Fibroblast of lung (primary cell): ENCODE results near the gene PRPF8. TPM values are rescaled to one million over a fixed set of nuclear protein-coding genes. Genes with fewer than 3 reads are reported as not detected.

Experiments used
- DNase-seq, 2 donors: peaks; one replicate each; pipeline versions ENCODE4 v3.0.0 to v3.0.0-alpha.2; 2010; ENCODE audit warnings: low read depth in 2 of 2
- H2AFZ ChIP-seq: 2 replicates; pipeline ENCODE4 v1.5.1; 2012; ENCODE audit warnings: low read length, control low read depth, inconsistent platforms
- H3K27ac ChIP-seq: 2 replicates; pipeline ENCODE4 v1.5.1; 2011; ENCODE audit warnings: low read length, control low read depth; ENCODE audit not compliant: insufficient read depth
- H3K27me3 ChIP-seq: 2 replicates; pipeline ENCODE4 v1.5.1; 2011; ENCODE audit warnings: mild to moderate bottlenecking, low read length; ENCODE audit not compliant: control insufficient read depth, insufficient read depth
- H3K36me3 ChIP-seq: 2 replicates; pipeline ENCODE4 v1.5.1; 2011; ENCODE audit warnings: low read length; ENCODE audit not compliant: control insufficient read depth, insufficient read depth
- H3K4me1 ChIP-seq: 2 replicates; pipeline ENCODE4 v1.5.1; 2011; ENCODE audit warnings: low read length; ENCODE audit not compliant: control insufficient read depth, insufficient read depth; ENCODE audit errors: extremely low read depth
- H3K4me2 ChIP-seq: 2 replicates; pipeline ENCODE4 v1.5.1; 2011; ENCODE audit warnings: low read length, control low read depth; ENCODE audit not compliant: insufficient read depth; ENCODE audit errors: extremely low read depth
- H3K4me3 ChIP-seq, 4 experiments: fragments of 200-600 bp in 1 of 4; sonication (generic) in 1 of 4; replicated peaks in 1 of 4; 2 replicates each; pipeline ENCODE4 v1.5.1; 2011 to 2016; ENCODE audit warnings: low read length in 4 of 4, low read depth in 3 of 4, mild to moderate bottlenecking in 3 of 4, control low read depth in 2 of 4, inconsistent platforms in 1 of 4, mixed read lengths in 1 of 4; ENCODE audit not compliant: insufficient read depth in 1 of 4; ENCODE audit errors: control extremely low read depth in 1 of 4
- H3K79me2 ChIP-seq: 2 replicates; pipeline ENCODE4 v1.5.1; 2012; ENCODE audit warnings: mild to moderate bottlenecking, low read length, inconsistent platforms; ENCODE audit not compliant: control insufficient read depth, insufficient read depth
- H3K9ac ChIP-seq: 2 replicates; pipeline ENCODE4 v1.5.1; 2011; ENCODE audit warnings: mild to moderate bottlenecking, low read length, control low read depth; ENCODE audit not compliant: insufficient read depth
- H3K9me3 ChIP-seq: 2 replicates; pipeline ENCODE4 v1.5.1; 2012; ENCODE audit warnings: low read depth, low read length; ENCODE audit not compliant: control insufficient read depth, insufficient read depth
- H4K20me1 ChIP-seq: 2 replicates; pipeline ENCODE4 v1.5.1; 2011; ENCODE audit warnings: low read length; ENCODE audit not compliant: control insufficient read depth, insufficient read depth; ENCODE audit errors: extremely low read depth
- CTCF ChIP-seq, 2 donors: IDR thresholded peaks in 1 of 2; conservative IDR thresholded peaks in 1 of 2; 1 replicate in 1 of 2; 2 replicates in 1 of 2; pipeline ENCODE4 v1.5.1; 2011 to 2012; ENCODE audit warnings: low read length in 2 of 2, control low read depth in 1 of 2, inconsistent platforms in 1 of 2, low read depth in 1 of 2, mild to moderate bottlenecking in 1 of 2
- EZH2 ChIP-seq: IDR thresholded peaks from 2 replicates; pipeline ENCODE4 v1.5.1; 2012; ENCODE audit warnings: low read length, control low read depth, mild to moderate bottlenecking; ENCODE audit errors: missing control alignments
- polyA plus RNA-seq, 2 donors: library from polyadenylated mRNA; depleted of rRNA in 1 of 2; stranded (reverse) in 1 of 2; unstranded in 1 of 2; fragments of >200 nt; gene quantifications; 2 replicates each; pipeline ENCODE4 v1.2.1, GENCODE V29; 2011 to 2012; ENCODE audit warnings: missing spikeins in 1 of 2
- total RNA-seq: library from RNA; depleted of rRNA; stranded (reverse); fragments of >200 nt; gene quantifications from 2 replicates; pipeline ENCODE4 v1.2.1, GENCODE V29; 2014

Gene PRPF8
- total and polyA plus RNA-seq, 2 donors (not counting 1 experiment from before 2014, with no cell fraction given): 88.9 to 122 TPM

- no peak for DNase-seq
- no peaks in the 10 kb centered on the region for H3K4me1 ChIP-seq
- H3K9ac ChIP-seq: no peak overlapping the region
- no peaks in the 10 kb centered on the region for H3K79me2 ChIP-seq
- no peak for TF ChIP-seq CTCF (conservative IDR thresholded peaks at IDR 0.05 in 1 of 2, IDR thresholded peaks at IDR 0.05 in 1 of 2; ENCODE audit: low read depth in 1 of 2, low read length in 2 of 2)
- H3K27ac ChIP-seq: no peak overlapping the region
- H3K36me3 ChIP-seq: no peaks in the 10 kb centered on the region
- no peaks in the 10 kb centered on the region for H3K27me3 ChIP-seq
- H3K4me2 ChIP-seq: no peak overlapping the region
- H4K20me1 ChIP-seq: no peaks in the 10 kb centered on the region
- H3K9me3 ChIP-seq: no peaks in the 10 kb centered on the region
- no peak overlapping the region for H2AFZ ChIP-seq
- H3K4me3 ChIP-seq: no peak overlapping the region
Measured at GRCh38 chr17:1604831-1605528, 79.7 kb downstream of the PRPF8 start.

- no peak overlapping the region for H3K4me3 ChIP-seq
- H3K36me3 ChIP-seq: no peaks in the 10 kb centered on the region
- no peak overlapping the region for H3K27ac ChIP-seq
- no peaks in the 10 kb centered on the region for H4K20me1 ChIP-seq
- no peaks in the 10 kb centered on the region for H3K27me3 ChIP-seq
- no peaks in the 10 kb centered on the region for H3K9me3 ChIP-seq
- H3K4me2 ChIP-seq: no peak overlapping the region
- no peak overlapping the region for H2AFZ ChIP-seq
- no peak for TF ChIP-seq CTCF (conservative IDR thresholded peaks at IDR 0.05 in 1 of 2, IDR thresholded peaks at IDR 0.05 in 1 of 2; ENCODE audit: low read depth in 1 of 2, low read length in 2 of 2)
- no peak for TF ChIP-seq EZH2
- no peaks in the 10 kb centered on the region for H3K79me2 ChIP-seq
- H3K4me1 ChIP-seq: no peaks in the 10 kb centered on the region
- H3K9ac ChIP-seq: no peak overlapping the region
- no peak for DNase-seq
Measured at GRCh38 chr17:1601571-1601970, 83.1 kb downstream of the PRPF8 start.

Other genes starting within 250 kb of the PRPF8 start
- 105 and 120 TPM in 2 replicates for gene CRK, start 228.6 kb downstream of the PRPF8 start, total RNA-seq
- gene CRK, start 228.6 kb downstream of the PRPF8 start, polyA plus RNA-seq: 119 and 138 TPM in 2 replicates
- gene MYO1C, start 192.2 kb downstream of the PRPF8 start, total RNA-seq: 113 and 190 TPM in 2 replicates
- 164 and 180 TPM in 2 replicates for gene MYO1C, start 192.2 kb downstream of the PRPF8 start, polyA plus RNA-seq
- 32.1 and 34.5 TPM in 2 replicates for gene INPP5K, start 168.3 kb downstream of the PRPF8 start, total RNA-seq
- gene INPP5K, start 168.3 kb downstream of the PRPF8 start, polyA plus RNA-seq: 18.6 and 21.0 TPM in 2 replicates
- gene PITPNA, start 122.1 kb downstream of the PRPF8 start, total RNA-seq: 10.8 and 12.6 TPM in 2 replicates
- gene PITPNA, start 122.1 kb downstream of the PRPF8 start, polyA plus RNA-seq: 58.3 and 63.6 TPM in 2 replicates
- gene SLC43A2, start 56.0 kb downstream of the PRPF8 start, total RNA-seq: 2.3 and 8.4 TPM in 2 replicates
- 7.4 and 13.7 TPM in 2 replicates for gene SLC43A2, start 56.0 kb downstream of the PRPF8 start, polyA plus RNA-seq
- 0.77 and 0.99 TPM in 2 replicates for gene SCARF1, start 39.1 kb downstream of the PRPF8 start, total RNA-seq
- 0.09 and 2.4 TPM in 2 replicates for gene SCARF1, start 39.1 kb downstream of the PRPF8 start, polyA plus RNA-seq
- gene RILP, start 35.0 kb downstream of the PRPF8 start, total RNA-seq: 11.0 and 12.4 TPM in 2 replicates
- 6.5 and 7.4 TPM in 2 replicates for gene RILP, start 35.0 kb downstream of the PRPF8 start, polyA plus RNA-seq
- gene TLCD2, start 25.5 kb upstream of the PRPF8 start, total RNA-seq: 5.1 and 9.7 TPM in 2 replicates
- gene TLCD2, start 25.5 kb upstream of the PRPF8 start, polyA plus RNA-seq: 3.3 and 7.1 TPM in 2 replicates
- gene WDR81, start 39.8 kb upstream of the PRPF8 start, total RNA-seq: 26.2 and 31.5 TPM in 2 replicates
- 5.4 and 6.6 TPM in 2 replicates for gene WDR81, start 39.8 kb upstream of the PRPF8 start, polyA plus RNA-seq
- gene SERPINF2, start 58.0 kb upstream of the PRPF8 start, total RNA-seq: under 0.01 and 0.17 TPM in 2 replicates
- gene SERPINF2, start 58.0 kb upstream of the PRPF8 start, polyA plus RNA-seq: 0.06 and 0.09 TPM in 2 replicates
- 199 and 429 TPM in 2 replicates for gene SERPINF1, start 77.2 kb upstream of the PRPF8 start, total RNA-seq
- 140 and 360 TPM in 2 replicates for gene SERPINF1, start 77.2 kb upstream of the PRPF8 start, polyA plus RNA-seq
- gene SMYD4, start 145.0 kb upstream of the PRPF8 start, total RNA-seq: 8.7 and 11.6 TPM in 2 replicates
- 5.1 and 5.8 TPM in 2 replicates for gene SMYD4, start 145.0 kb upstream of the PRPF8 start, polyA plus RNA-seq
- gene RPA1, start 145.1 kb upstream of the PRPF8 start, total RNA-seq: 14.6 and 22.3 TPM in 2 replicates
- gene RPA1, start 145.1 kb upstream of the PRPF8 start, polyA plus RNA-seq: 55.4 and 104 TPM in 2 replicates